Kidney (tissue), 14 donors: ENCODE measurements around the gene EIF3K. TPM values are rescaled to one million over a fixed set of nuclear protein-coding genes. Genes with fewer than 3 reads are reported as not detected.

Source experiments
- DNase-seq, 5 donors: peaks; one replicate each; pipeline ENCODE4 v3.0.0-alpha.2; 2013 to 2020
- FAIRE-seq: peaks from 2 replicates; lab custom pipeline; 2012; peaks lifted over from hg19 to GRCh38; lab: Jason Lieb, UNC
- H3K27ac ChIP-seq, 2 donors: one replicate each; pipeline ENCODE4 v1.7.0; 2013; ENCODE audit warnings: low read depth in 2 of 2, low read length in 2 of 2, inconsistent platforms in 1 of 2
- H3K27me3 ChIP-seq: one replicate; pipeline ENCODE4 v1.7.1; 2013; ENCODE audit warnings: low read length, inconsistent platforms; ENCODE audit not compliant: control insufficient read depth, insufficient read depth
- H3K36me3 ChIP-seq, 3 donors: one replicate each; pipeline versions ENCODE4 v1.7.0 to v1.7.1; 2013; ENCODE audit warnings: low read length in 3 of 3, control low read depth in 1 of 3, inconsistent platforms in 1 of 3; ENCODE audit not compliant: insufficient read depth in 3 of 3, control insufficient read depth in 2 of 3
- H3K4me1 ChIP-seq, 3 donors: one replicate each; pipeline versions ENCODE4 v1.7.0 to v1.7.1; 2013; ENCODE audit warnings: low read length in 3 of 3, inconsistent platforms in 1 of 3, low read depth in 1 of 3; ENCODE audit not compliant: control insufficient read depth in 2 of 3, insufficient read depth in 2 of 3
- H3K4me3 ChIP-seq, 3 donors: one replicate each; pipeline versions ENCODE4 v1.7.0 to v1.8.1; 2013; ENCODE audit warnings: low read length in 3 of 3, control low read depth in 1 of 3, inconsistent platforms in 1 of 3
- H3K9ac ChIP-seq, 3 donors: one replicate each; pipeline versions ENCODE4 v1.7.0 to v1.7.1; 2013; ENCODE audit warnings: low read length in 3 of 3, control low read depth in 1 of 3, inconsistent platforms in 1 of 3
- H3K9me3 ChIP-seq, 3 donors: one replicate each; pipeline versions ENCODE4 v1.7.0 to v1.7.1; 2013; ENCODE audit warnings: low read length in 3 of 3, control low read depth in 1 of 3, inconsistent platforms in 1 of 3; ENCODE audit not compliant: control insufficient read depth in 2 of 3, insufficient read depth in 1 of 3
- CTCF ChIP-seq: IDR thresholded peaks from 3 replicates; pipeline ENCODE4 v1.5.1; 2012; ENCODE audit warnings: mild to moderate bottlenecking, moderate library complexity, borderline replicate concordance; ENCODE audit not compliant: insufficient read depth; ENCODE audit errors: extremely low read depth
- intact Hi-C: fragments of 100-400 bp; cut with DNase I; formaldehyde crosslinking; loops from one replicate; pipeline ENCODE4 v1.11.1; 2022
- polyA plus RNA-seq: library from polyadenylated mRNA; stranded (reverse); fragments of 350-450 nt; fragmentation: Illumina TruSeq; extraction: RNeasy Lipid Tissue Mini Kit (QIAGEN cat#74804); gene quantifications from one replicate; pipeline ENCODE4 v1.2.3, GENCODE V29; 2014; ENCODE audit warnings: low read depth, low replicate concordance; ENCODE audit not compliant: insufficient read depth
- total RNA-seq: library from RNA; stranded (reverse); fragmentation: NEBNext Ultra II Directional; extraction: Animal tissue kit (Norgen Biotek cat#: 25700); gene quantifications from one replicate; pipeline ENCODE4 v1.2.1, GENCODE V29; 2021
- donor health status: control.
- donor health status: control.
- donor health status: control.
- donor health status: control.
- donor health status: control.
- donor health status: DM: yes; HTN: yes; CAD: no.
- donor health status: Normal renal cell carcinoma (clear cell type).

The EIF3K gene
- total and polyA plus RNA-seq, 2 donors from 2014 or later, result 259 to 723 TPM

- Histone ChIP-seq H3K4me3 (no peak overlapping the region), H3K9ac (no peak overlapping the region), H3K27ac (no peak overlapping the region), H3K9me3 (no peaks in the 10 kb centered on the region), H3K27me3 (no peaks in the 10 kb centered on the region), H3K4me1 (no peaks in the 10 kb centered on the region), H3K36me3 (no peaks in the 10 kb centered on the region)
- intact Hi-C loops, result no loop called here
- no peak for FAIRE-seq
- TF ChIP-seq CTCF, result no peak
- DNase-seq, result no peak
Measured at GRCh38 chr19:38583219-38583984, 35.6 kb upstream of the EIF3K start.

- Histone ChIP-seq H3K36me3 (no peaks in the 10 kb centered on the region), H3K9me3 (no peaks in the 10 kb centered on the region), H3K27ac (no peak overlapping the region), H3K9ac (no peak overlapping the region), H3K4me3 (no peak overlapping the region), H3K27me3 (no peaks in the 10 kb centered on the region), H3K4me1 (no peaks in the 10 kb centered on the region)
- TF ChIP-seq CTCF, result no peak
- DNase-seq (no peak), FAIRE-seq (no peak)
- intact Hi-C loops, result no loop called here
Measured at GRCh38 chr19:38583985-38584305, 35.0 kb upstream of the EIF3K start.

- H3K9me3 ChIP-seq, result no peaks in the 10 kb centered on the region
- no peaks in the 10 kb centered on the region for H3K4me1 ChIP-seq
- H3K27ac ChIP-seq, result no peak overlapping the region
- no peak overlapping the region for H3K9ac ChIP-seq
- H3K27me3 ChIP-seq, result no peaks in the 10 kb centered on the region
- DNase-seq (no peak), FAIRE-seq (no peak)
- no peak for TF ChIP-seq CTCF
- H3K36me3 ChIP-seq, result no peaks in the 10 kb centered on the region
- intact Hi-C loops, result no loop called here
- H3K4me3 ChIP-seq, result no peak overlapping the region
Measured at GRCh38 chr19:38587562-38587961, 31.4 kb upstream of the EIF3K start.

- no peak for DNase-seq
- H3K4me3 ChIP-seq, result no peak overlapping the region
- no peak for TF ChIP-seq CTCF
Measured at GRCh38 chr19:38588041-38588440, 30.9 kb upstream of the EIF3K start.

More at GRCh38 chr19:38588041-38588440, 30.9 kb upstream of the EIF3K start:
- no peak overlapping the region for H3K27ac ChIP-seq
- H3K9ac ChIP-seq, result no peak overlapping the region
- intact Hi-C loops, result no loop called here
- no peaks in the 10 kb centered on the region for H3K4me1 ChIP-seq
- no peak for FAIRE-seq
- H3K36me3 ChIP-seq, result no peaks in the 10 kb centered on the region
- no peaks in the 10 kb centered on the region for H3K27me3 ChIP-seq
- H3K9me3 ChIP-seq, result no peaks in the 10 kb centered on the region
